SU-DHL-6 (cell line): Measurements from ENCODE around the gene COX7B.

ENCODE experiments used
- H2AFZ ChIP-seq: fragments of 200-600 bp; sonication (generic); 2 replicates; pipeline ENCODE4 v1.6.1; 2014; ENCODE audit warnings: low read depth, mild to moderate bottlenecking, moderate library complexity, mixed read lengths, antibody characterized with exemption, low read length; ENCODE audit not compliant: severe bottlenecking
- H3F3A ChIP-seq: fragments of 200-600 bp; shearing (Covaris generic); 2 replicates; pipeline ENCODE4 v1.6.0; 2016; ENCODE audit warnings: antibody characterized with exemption, mild to moderate bottlenecking; ENCODE audit not compliant: insufficient read depth
- H3K27ac ChIP-seq: fragments of 200-600 bp; sonication (generic); 2 replicates; pipeline ENCODE4 v1.5.1; 2016; ENCODE audit warnings: low read depth, mild to moderate bottlenecking, low read length, moderate library complexity, mixed read lengths
- H3K27me3 ChIP-seq: fragments of 200-600 bp; sonication (generic), shearing (Covaris generic); 2 replicates; pipeline ENCODE4 v1.6.0; 2014; ENCODE audit warnings: mild to moderate bottlenecking, low read length
- H3K36me3 ChIP-seq: fragments of 200-600 bp; sonication (generic); 2 replicates; pipeline ENCODE4 v1.6.1; 2014; ENCODE audit warnings: mild to moderate bottlenecking, low read length, mixed read lengths
- H3K4me2 ChIP-seq: fragments of 300-600, 200-600 bp; shearing (Covaris generic), sonication (generic); 2 replicates; pipeline ENCODE4 v1.6.0; 2014; ENCODE audit warnings: low read length, low read depth, mild to moderate bottlenecking; ENCODE audit not compliant: poor library complexity, severe bottlenecking
- H3K4me3 ChIP-seq: fragments of 200-600 bp; sonication (generic); 2 replicates; pipeline ENCODE4 v1.5.1; 2014; ENCODE audit warnings: antibody characterized with exemption, low read length, mild to moderate bottlenecking, mixed read lengths; ENCODE audit not compliant: insufficient read depth, poor library complexity, severe bottlenecking
- H3K79me2 ChIP-seq: fragments of 200-600 bp; sonication (generic); 2 replicates; pipeline ENCODE4 v1.6.1; 2014; ENCODE audit warnings: mild to moderate bottlenecking, low read length, moderate library complexity; ENCODE audit not compliant: insufficient read depth
- H3K9ac ChIP-seq: fragments of 200-600 bp; sonication (generic); 2 replicates; pipeline ENCODE4 v1.7.0; 2014; ENCODE audit warnings: mild to moderate bottlenecking, low read length
- H3K9me2 ChIP-seq: fragments of 200-600 bp; sonication (generic); replicated peaks from 2 replicates; pipeline ENCODE4 v1.6.1; 2014; ENCODE audit warnings: low read length; ENCODE audit not compliant: insufficient read depth
- H3K9me3 ChIP-seq: fragments of 200-600 bp; sonication (generic); 2 replicates; pipeline ENCODE4 v1.6.1; 2014; ENCODE audit warnings: low read length, mixed read lengths; ENCODE audit not compliant: insufficient read depth
- H4K20me1 ChIP-seq: fragments of 200-600 bp; sonication (generic); 2 replicates; pipeline ENCODE4 v1.6.1; 2014; ENCODE audit warnings: low read depth, mild to moderate bottlenecking, antibody characterized with exemption, low read length, moderate library complexity, mixed read lengths
- EZH2phosphoT487 ChIP-seq: fragments of 200-600 bp; sonication (generic), shearing (Covaris generic); conservative IDR thresholded peaks from 2 replicates; pipeline ENCODE4 v1.6.1; 2018; ENCODE audit warnings: mild to moderate bottlenecking, antibody characterized with exemption, low read length, moderate library complexity, mixed read lengths
- TF ChIP-seq, protein P1 (sequence below): fragments of 200-600 bp; sonication (generic); IDR thresholded peaks from one replicate; pipeline ENCODE4 v1.5.1; 2017; ENCODE audit warnings: antibody characterized with exemption, mild to moderate bottlenecking, low read length, moderate library complexity; ENCODE audit not compliant: insufficient read depth, poor library complexity, severe bottlenecking

The COX7B gene

DNA sequence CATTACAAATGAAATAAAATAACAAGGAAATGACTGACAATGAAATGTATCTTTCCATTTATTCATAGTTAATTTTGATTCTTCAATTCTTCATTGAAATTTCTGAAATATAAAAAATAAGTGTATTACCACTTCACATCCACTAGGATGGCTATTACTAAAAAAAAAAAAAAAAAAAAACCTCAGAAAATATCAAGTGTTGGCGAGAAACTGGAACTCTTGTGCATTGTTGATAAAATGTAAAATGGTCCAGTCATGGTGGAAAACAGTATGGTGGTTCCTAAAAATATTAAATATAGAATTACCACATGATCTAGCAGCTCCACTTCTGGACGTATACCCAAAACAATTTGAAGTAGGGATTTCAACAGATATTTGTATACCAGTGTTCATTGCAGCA lies 47.3 kb downstream of the COX7B start:
- Histone ChIP-seq H3K27ac (no peak overlapping the region), H3K9me3 (no peaks in the 10 kb centered on the region), H3K4me2 (no peak overlapping the region), H3K9me2 (no peaks in the 10 kb centered on the region), H3K4me3 (no peak overlapping the region), H3K79me2 (no peaks in the 10 kb centered on the region), H4K20me1 (no peaks in the 10 kb centered on the region), H3K9ac (no peak overlapping the region), H2AFZ (no peak overlapping the region), H3F3A (no peaks in the 10 kb centered on the region; the same call in 1 of the 2 replicates), H3K27me3 (no peaks in the 10 kb centered on the region), H3K36me3 (no peaks in the 10 kb centered on the region)
- no peak for TF ChIP-seq EZH2phosphoT487
- TF ChIP-seq, protein P1, sequence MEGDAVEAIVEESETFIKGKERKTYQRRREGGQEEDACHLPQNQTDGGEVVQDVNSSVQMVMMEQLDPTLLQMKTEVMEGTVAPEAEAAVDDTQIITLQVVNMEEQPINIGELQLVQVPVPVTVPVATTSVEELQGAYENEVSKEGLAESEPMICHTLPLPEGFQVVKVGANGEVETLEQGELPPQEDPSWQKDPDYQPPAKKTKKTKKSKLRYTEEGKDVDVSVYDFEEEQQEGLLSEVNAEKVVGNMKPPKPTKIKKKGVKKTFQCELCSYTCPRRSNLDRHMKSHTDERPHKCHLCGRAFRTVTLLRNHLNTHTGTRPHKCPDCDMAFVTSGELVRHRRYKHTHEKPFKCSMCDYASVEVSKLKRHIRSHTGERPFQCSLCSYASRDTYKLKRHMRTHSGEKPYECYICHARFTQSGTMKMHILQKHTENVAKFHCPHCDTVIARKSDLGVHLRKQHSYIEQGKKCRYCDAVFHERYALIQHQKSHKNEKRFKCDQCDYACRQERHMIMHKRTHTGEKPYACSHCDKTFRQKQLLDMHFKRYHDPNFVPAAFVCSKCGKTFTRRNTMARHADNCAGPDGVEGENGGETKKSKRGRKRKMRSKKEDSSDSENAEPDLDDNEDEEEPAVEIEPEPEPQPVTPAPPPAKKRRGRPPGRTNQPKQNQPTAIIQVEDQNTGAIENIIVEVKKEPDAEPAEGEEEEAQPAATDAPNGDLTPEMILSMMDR: no peak

DNA sequence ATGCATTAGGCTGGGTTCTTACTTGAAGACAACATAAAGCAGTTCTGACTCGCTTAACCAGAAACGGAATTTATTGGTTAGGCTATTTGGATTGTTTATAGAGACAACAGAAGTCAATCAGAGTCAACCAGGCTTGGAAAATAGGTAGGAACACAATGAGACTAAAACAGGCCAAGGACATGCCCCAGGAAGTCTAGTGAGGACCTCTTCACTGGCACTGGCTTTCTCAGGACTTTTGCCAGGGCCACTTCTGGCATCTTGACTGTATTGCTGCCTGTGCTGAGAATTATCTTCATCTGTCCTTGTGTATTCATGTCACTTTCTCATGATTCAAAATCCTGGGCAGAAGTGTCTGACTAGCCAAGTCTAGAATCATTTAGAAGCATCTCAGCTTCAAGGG lies 50.6 kb downstream of the COX7B start:
- no peak overlapping the region for H3K27ac ChIP-seq
- TF ChIP-seq, protein P1: no peak
- TF ChIP-seq EZH2phosphoT487: no peak
- no peaks in the 10 kb centered on the region for H3K27me3 ChIP-seq
- H3K79me2 ChIP-seq: no peaks in the 10 kb centered on the region
- no peak overlapping the region for H3K4me2 ChIP-seq
- H3F3A ChIP-seq: no peaks in the 10 kb centered on the region
- H3K9ac ChIP-seq: no peak overlapping the region
- H3K9me3 ChIP-seq: no peaks in the 10 kb centered on the region
- H2AFZ ChIP-seq: no peak overlapping the region
- H3K9me2 ChIP-seq: no peaks in the 10 kb centered on the region
- no peaks in the 10 kb centered on the region for H3K36me3 ChIP-seq
- no peaks in the 10 kb centered on the region for H4K20me1 ChIP-seq
- H3K4me3 ChIP-seq: no peak overlapping the region

DNA sequence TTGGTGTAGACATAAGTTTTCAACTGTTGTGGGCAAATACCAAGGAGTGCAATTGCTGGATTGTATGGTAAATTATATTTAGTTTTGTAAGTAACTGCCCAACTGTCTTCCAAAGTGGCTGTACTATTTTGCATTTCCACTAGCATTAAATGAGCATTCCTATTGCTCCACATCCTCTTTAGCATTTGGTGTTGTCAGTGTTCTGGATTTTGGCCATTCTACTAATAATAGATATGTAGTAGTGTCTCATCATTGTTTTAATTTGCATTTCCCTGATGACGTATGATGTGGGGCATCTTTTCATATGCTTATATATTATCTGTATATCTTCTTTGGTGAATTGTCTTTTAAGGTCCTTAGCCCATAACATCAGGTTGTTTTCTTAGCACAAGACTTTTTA lies 52.9 kb downstream of the COX7B start:
- H4K20me1 ChIP-seq: no peaks in the 10 kb centered on the region
- H3K4me2 ChIP-seq: no peak overlapping the region
- no peak overlapping the region for H3K4me3 ChIP-seq
- no peak overlapping the region for H2AFZ ChIP-seq
- no peaks in the 10 kb centered on the region for H3K9me3 ChIP-seq
- H3K79me2 ChIP-seq: no peaks in the 10 kb centered on the region
- no peaks in the 10 kb centered on the region for H3F3A ChIP-seq
- TF ChIP-seq, protein P1: no peak
- no peak for TF ChIP-seq EZH2phosphoT487
- H3K27me3 ChIP-seq: no peaks in the 10 kb centered on the region
- no peaks in the 10 kb centered on the region for H3K36me3 ChIP-seq
- no peak overlapping the region for H3K27ac ChIP-seq
- H3K9me2 ChIP-seq: no peaks in the 10 kb centered on the region
- no peak overlapping the region for H3K9ac ChIP-seq

DNA sequence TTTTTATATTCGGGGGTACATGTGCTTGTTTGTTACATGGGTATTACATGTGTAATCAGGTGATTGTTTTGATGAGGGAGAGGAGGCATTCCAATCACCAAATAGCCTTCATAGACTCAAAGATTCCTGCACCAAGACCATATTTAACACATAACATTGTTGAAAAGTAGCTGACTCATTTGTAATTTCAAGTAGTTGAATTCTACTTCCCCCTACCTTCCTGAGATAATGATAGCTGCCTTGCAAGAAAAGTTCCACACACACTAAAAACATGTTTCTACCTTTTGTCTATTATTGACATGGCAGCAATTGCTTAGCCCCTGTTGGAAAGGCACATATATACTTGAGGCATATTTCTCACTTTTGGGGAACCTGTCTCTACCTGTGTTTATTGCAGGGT lies 54.0 kb downstream of the COX7B start:
- Histone ChIP-seq H3K9me3 (no peaks in the 10 kb centered on the region), H3K27me3 (no peaks in the 10 kb centered on the region), H3K9ac (no peak overlapping the region), H2AFZ (no peak overlapping the region), H3K4me3 (no peak overlapping the region), H3K79me2 (no peaks in the 10 kb centered on the region), H4K20me1 (no peaks in the 10 kb centered on the region), H3K4me2 (no peak overlapping the region), H3K27ac (no peak overlapping the region), H3K9me2 (no peaks in the 10 kb centered on the region), H3F3A (no peaks in the 10 kb centered on the region), H3K36me3 (no peaks in the 10 kb centered on the region)
- TF ChIP-seq, protein P1: no peak
- no peak for TF ChIP-seq EZH2phosphoT487
